LNCAP (cell line): ENCODE measurements around the gene AJM1.

ENCODE experiments used
- TF ChIP-seq, protein P1 (sequence below): fragments of 450-650 bp; IDR thresholded peaks from 2 replicates; pipeline ENCODE4 v1.5.1; 2017; ENCODE audit warnings: mild to moderate bottlenecking

Gene AJM1

DNA sequence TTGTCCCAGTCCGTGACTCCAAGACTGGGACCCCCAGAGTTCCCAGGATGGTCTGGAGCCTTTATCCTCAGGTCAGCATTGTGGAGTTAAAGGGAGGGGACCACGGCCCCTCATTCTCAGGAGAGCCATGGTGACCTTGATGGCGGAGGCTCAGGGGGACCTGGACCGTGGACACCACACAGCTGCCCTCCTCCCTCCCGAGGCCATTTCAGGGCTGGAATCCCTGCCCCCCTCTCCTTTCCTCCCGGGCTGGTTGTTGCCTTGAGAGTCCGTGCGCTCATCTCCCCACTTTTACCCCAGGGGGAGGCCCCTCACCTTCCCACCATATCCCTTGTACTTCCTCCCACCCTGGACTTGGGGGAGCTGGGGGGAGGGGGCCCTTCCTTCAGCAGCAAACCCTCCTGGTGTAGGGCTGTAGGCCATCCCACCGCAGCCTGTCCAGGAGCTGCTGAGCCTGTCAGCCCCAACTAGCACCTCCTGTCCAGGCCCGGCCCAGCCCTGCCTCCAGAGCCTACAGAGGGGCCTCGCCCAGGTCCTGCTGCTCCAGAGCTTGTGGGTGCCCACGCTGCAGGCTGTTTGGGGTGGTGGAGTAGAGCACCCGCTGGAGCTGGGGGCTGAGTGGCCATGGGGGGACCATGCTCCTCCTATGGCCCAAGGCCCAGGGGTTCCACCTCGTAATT, 14.3 kb upstream of the AJM1 start:
- TF ChIP-seq, protein P1, sequence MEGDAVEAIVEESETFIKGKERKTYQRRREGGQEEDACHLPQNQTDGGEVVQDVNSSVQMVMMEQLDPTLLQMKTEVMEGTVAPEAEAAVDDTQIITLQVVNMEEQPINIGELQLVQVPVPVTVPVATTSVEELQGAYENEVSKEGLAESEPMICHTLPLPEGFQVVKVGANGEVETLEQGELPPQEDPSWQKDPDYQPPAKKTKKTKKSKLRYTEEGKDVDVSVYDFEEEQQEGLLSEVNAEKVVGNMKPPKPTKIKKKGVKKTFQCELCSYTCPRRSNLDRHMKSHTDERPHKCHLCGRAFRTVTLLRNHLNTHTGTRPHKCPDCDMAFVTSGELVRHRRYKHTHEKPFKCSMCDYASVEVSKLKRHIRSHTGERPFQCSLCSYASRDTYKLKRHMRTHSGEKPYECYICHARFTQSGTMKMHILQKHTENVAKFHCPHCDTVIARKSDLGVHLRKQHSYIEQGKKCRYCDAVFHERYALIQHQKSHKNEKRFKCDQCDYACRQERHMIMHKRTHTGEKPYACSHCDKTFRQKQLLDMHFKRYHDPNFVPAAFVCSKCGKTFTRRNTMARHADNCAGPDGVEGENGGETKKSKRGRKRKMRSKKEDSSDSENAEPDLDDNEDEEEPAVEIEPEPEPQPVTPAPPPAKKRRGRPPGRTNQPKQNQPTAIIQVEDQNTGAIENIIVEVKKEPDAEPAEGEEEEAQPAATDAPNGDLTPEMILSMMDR = no peak

DNA sequence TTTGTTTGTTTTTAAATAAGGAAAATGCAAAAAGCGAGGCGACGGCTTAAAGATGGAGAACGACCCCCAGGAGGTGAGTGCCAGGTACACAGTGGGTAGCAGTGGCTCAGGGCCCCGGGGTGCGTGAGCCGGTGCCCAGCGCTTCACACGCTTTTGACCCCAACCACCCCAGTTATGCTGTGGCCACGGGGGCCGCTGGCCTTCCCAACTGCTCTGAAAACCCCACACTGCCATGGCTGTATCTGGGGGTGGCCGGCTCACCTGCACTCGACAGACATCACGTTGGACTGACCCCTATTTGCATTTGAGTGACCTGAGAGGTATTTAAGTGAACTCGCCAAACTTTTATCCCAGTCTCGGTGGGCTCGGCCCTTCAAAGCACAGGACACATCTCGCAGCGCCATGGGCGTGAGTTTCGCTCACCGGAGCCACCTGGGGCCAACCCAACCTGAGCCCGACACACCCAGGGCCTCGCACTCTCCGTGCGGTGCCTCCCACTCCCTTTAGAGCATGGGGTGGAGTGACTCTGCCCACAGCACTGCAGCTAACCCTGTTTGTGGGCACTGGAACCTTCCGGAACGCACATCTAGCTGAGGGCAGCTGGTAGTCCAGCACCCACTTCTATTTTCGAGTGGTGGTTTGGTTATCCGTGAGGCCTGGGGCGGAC, 13.7 kb upstream of the AJM1 start:
- TF ChIP-seq, protein P1 = no peak

DNA sequence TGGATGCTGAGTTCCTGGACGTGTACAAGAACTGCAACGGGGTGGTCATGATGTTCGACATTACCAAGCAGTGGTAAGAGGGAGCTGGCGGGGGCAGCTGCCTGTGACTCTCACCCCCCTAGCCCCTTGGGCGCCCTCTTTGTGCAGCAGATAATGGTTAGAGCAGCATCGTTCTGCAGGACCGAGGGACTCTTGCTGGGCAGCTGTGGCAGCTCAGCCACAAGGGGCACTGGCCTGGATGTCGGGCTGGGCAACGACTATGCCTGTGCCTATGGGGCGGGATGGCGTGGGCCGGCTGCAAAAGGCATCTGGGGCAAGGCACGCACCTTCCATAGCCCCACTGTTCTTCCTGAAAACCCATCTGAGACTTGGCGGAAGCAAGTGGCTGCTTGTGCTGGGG, 12.9 kb upstream of the AJM1 start:
- TF ChIP-seq, protein P1 = no peak

DNA sequence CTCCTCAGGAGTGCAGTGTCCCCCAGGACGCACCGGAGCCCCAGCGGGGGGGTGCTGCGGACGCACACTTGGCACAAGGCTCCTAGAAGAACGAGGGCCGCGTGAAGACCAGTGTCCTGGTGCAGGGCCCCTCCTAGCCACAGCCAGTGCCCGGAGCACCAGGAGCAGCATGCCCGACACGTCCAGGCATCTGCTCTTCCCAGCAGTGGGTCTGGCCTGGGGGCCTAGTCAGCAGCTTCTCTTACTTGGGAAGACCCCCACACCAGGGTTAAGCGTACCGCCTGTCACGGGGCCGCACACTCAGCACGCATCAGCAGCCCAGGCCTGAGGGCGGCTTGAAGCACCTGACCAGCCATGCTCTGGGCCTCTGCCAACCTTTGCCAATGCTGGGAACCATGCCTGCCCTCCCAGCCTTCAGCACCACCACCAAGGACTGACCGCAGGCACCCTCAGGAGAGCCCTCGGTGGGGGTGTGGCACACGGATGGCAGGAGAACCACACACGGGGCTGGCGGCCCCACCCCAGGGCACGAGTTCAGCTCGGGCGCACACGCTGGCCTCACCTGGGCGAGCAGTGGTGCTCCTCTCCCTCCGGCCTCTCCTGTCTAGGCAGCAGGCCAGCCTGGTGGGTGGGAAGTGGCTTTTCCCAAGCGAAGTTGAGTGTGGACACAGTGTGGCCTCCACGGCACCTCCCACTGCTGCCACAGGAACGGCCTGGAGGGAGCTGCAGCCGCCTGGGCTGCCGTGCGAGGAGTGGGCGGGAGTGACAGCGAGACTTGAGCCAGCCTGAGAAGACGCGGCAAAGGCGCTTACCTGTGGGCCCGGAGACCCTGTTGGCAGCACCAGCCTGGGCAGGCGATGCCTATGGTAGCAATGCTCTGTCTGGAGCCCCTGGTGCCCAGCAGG, 12.0 kb upstream of the AJM1 start:
- TF ChIP-seq, protein P1 = no peak

DNA sequence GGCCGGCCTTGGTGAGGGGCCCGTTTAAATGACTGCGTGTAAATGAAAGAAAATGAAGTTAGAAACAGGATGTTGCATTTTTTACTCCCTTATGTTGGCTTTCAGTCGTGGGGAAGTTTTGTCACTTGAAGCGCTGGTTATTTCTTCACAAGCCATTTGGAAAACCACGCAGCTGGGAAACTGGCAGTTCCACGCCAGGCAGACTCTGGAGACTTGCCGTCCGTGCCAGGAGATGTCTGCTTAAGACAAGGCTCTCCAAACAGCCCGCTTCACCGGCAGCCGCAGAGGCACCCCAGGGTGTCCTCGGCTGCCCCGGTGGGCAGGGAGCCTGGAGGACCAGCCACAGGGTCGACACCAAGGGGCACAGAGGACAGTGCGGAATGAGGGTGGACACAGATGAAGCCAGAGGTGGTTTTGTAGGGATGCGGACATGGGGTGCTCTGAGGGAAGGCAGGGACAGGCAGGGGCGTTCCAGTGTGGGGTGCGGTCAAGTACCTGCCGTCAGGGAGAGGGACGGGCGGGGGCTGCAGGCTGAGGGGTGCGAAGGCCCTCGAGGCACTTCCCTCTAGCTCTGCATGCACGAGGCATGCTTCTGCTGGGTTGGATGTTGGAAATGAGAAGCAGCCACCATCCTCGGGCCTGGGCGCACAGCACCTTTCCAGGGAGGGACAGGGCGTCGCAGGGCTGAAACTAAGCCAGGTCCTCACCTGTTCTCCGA, 11.1 kb upstream of the AJM1 start:
- TF ChIP-seq, protein P1 = no peak

DNA sequence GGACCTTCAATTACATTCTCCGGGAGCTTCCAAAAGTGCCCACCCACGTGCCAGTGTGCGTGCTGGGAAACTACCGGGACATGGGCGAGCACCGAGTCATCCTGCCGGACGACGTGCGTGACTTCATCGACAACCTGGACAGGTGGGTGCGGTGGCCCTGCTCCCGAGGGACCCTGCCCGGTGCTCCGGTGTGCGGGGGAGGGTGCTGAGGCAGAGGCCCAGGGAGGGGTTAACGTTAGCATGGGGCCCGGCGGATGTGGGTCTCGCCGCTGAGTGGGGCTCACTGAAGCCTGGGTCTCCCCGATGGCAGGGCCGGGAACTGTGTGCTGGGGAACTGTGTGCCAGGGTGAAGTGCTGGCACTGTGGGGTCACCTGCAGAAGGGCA, 10.6 kb upstream of the AJM1 start:
- TF ChIP-seq, protein P1 = no peak

DNA sequence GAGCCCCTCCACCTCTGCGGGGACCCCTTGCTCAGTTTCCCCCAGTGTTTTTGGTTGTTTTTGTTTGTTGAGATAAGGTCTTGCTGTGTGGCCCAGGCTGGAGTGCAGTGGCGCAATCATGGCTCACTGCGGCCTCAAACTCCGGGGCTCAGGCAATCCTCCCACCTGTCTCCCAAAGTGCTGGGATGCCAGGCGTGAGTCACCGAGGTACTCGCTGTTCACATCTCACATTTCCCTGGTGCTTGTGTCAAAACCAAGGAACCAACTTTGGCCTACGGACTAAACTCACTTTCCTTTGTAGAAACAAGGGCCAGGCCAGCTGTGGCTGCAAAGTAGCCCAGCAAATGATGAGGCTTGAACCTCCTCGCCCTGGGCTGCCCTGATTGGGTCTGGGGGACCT, 9.7 kb upstream of the AJM1 start:
- TF ChIP-seq, protein P1 = no peak
